Activated CD8-positive, alpha-beta T cell treated with anti-CD3 and anti-CD28 coated beads, Interleukin-2, amount 10 ng/mL, durations not matched to agents 7 days and 5 days (primary cell): ENCODE results near the gene RNF175. TPM values are rescaled to one million over a fixed set of nuclear protein-coding genes. Genes with fewer than 3 reads are reported as not detected.
A peak's percentile ranks its signal among the peaks of the same experiment; 100 is the strongest.

ENCODE experiments used
- ATAC-seq: fragments of 150-1000 bp; cut with Tn5 transposase; one replicate; pipeline ENCODE4 v1.10.0; 2021; ENCODE audit warnings: moderate library complexity
- CTCF ChIA-PET: fragments of 350-600 bp; sonication (Branson Sonifier 250); formaldehyde crosslinking; loops from one replicate; lab custom pipeline; 2021; ENCODE audit warnings: antibody characterized with exemption; lab: Charles Lee
- POLR2A ChIA-PET: fragments of 350-600 bp; sonication (Branson Sonifier 250); formaldehyde crosslinking; loops from one replicate; lab custom pipeline; 2021; ENCODE audit warnings: antibody characterized with exemption; lab: Charles Lee
- DNase-seq: peaks from one replicate; pipeline ENCODE4 v3.0.0-alpha.2; 2020
- H3K27ac Mint-ChIP-seq: one replicate; pipeline ENCODE4 v1.8.0; 2021; ENCODE audit warnings: mild to moderate bottlenecking, mixed read lengths
- H3K27me3 Mint-ChIP-seq: one replicate; pipeline ENCODE4 v1.8.0; 2021; ENCODE audit warnings: low read depth, mixed read lengths
- H3K36me3 Mint-ChIP-seq: one replicate; pipeline ENCODE4 v1.8.0; 2021; ENCODE audit warnings: low read depth, mixed read lengths
- H3K4me1 Mint-ChIP-seq: one replicate; pipeline ENCODE4 v1.8.0; 2021; ENCODE audit warnings: low read depth, mixed read lengths
- H3K4me3 Mint-ChIP-seq: one replicate; pipeline ENCODE4 v1.8.0; 2021; ENCODE audit warnings: mild to moderate bottlenecking, mixed read lengths
- H3K9me3 Mint-ChIP-seq: one replicate; pipeline ENCODE4 v1.8.0; 2022; ENCODE audit warnings: mixed read lengths; ENCODE audit not compliant: insufficient read depth
- total RNA-seq, 2 experiments: library from RNA; stranded (reverse); gene quantifications; one replicate each; pipeline ENCODE4 v1.2.3, GENCODE V29; 2021

Gene RNF175
- total RNA-seq, 2 experiments from 2014 or later = not detected

GRCh38 chr4:153763404-153763803 lies 3.6 kb upstream of the RNF175 start:
- DNase-seq = no peak
- H3K27me3 Mint-ChIP-seq = peaks cover 35% of the 10 kb centered on the region

GRCh38 chr4:153758688-153759406 lies 977 bp downstream of the RNF175 start:
- no peak for DNase-seq
- no peak overlapping the region for H3K27ac Mint-ChIP-seq
- peaks cover 39% of the 10 kb centered on the region for H3K27me3 Mint-ChIP-seq
- ATAC-seq = no peak
- CTCF ChIA-PET = no interaction called here
- H3K4me3 Mint-ChIP-seq = peak overlapping the region; percentile 32
- no peaks in the 10 kb centered on the region for H3K4me1 Mint-ChIP-seq
- H3K9me3 Mint-ChIP-seq = no peaks in the 10 kb centered on the region
- POLR2A ChIA-PET = no interaction called here
- no peaks in the 10 kb centered on the region for H3K36me3 Mint-ChIP-seq

More at GRCh38 chr4:153763404-153763803, 3.6 kb upstream of the RNF175 start:
- Mint-ChIP-seq H3K36me3 (no peaks in the 10 kb centered on the region), H3K4me3 (no peak overlapping the region), H3K9me3 (no peaks in the 10 kb centered on the region), H3K4me1 (no peaks in the 10 kb centered on the region), H3K27ac (no peak overlapping the region)
- ATAC-seq = no peak
- POLR2A ChIA-PET = no interaction called here
- CTCF ChIA-PET = interaction anchor here (0.9 to 2.2 kb wide), 3 partner anchors 13 to 620 kb away, joined by 3 to 14 read pairs (median 4); no protein-coding TSS in a partner anchor

GRCh38 chr4:153758136-153758535 lies 1.7 kb downstream of the RNF175 start:
- H3K27me3 Mint-ChIP-seq = peaks cover 34% of the 10 kb centered on the region
- no peak overlapping the region for H3K27ac Mint-ChIP-seq
- H3K4me1 Mint-ChIP-seq = no peaks in the 10 kb centered on the region
- DNase-seq = no peak
- ChIA-PET CTCF (no interaction called here), POLR2A (no interaction called here)
- H3K4me3 Mint-ChIP-seq = no peak overlapping the region
- H3K36me3 Mint-ChIP-seq = no peaks in the 10 kb centered on the region
- H3K9me3 Mint-ChIP-seq = no peaks in the 10 kb centered on the region
- no peak for ATAC-seq

GRCh38 chr4:153757407-153757806 lies 2.4 kb downstream of the RNF175 start:
- Mint-ChIP-seq H3K9me3 (no peaks in the 10 kb centered on the region), H3K27me3 (peaks cover 31% of the 10 kb centered on the region), H3K4me3 (no peak overlapping the region), H3K27ac (no peak overlapping the region), H3K4me1 (no peaks in the 10 kb centered on the region), H3K36me3 (no peaks in the 10 kb centered on the region)
- no peak for DNase-seq
- ChIA-PET CTCF (no interaction called here), POLR2A (no interaction called here)
- ATAC-seq = no peak

GRCh38 chr4:153755186-153755585 lies 4.6 kb downstream of the RNF175 start:
- no peak overlapping the region for H3K4me3 Mint-ChIP-seq
- no peak for ATAC-seq
- no peaks in the 10 kb centered on the region for H3K9me3 Mint-ChIP-seq
- no peaks in the 10 kb centered on the region for H3K4me1 Mint-ChIP-seq
- peaks cover 26% of the 10 kb centered on the region for H3K27me3 Mint-ChIP-seq
- ChIA-PET POLR2A (no interaction called here), CTCF (interaction anchor here (1.6 kb wide), 1 partner anchor 112 kb away, joined by 4 read pairs; no protein-coding TSS in a partner anchor)
- H3K36me3 Mint-ChIP-seq = no peaks in the 10 kb centered on the region
- no peak overlapping the region for H3K27ac Mint-ChIP-seq
- DNase-seq = no peak

- no peak overlapping the region for H3K27ac Mint-ChIP-seq
- H3K36me3 Mint-ChIP-seq = no peaks in the 10 kb centered on the region
- H3K27me3 Mint-ChIP-seq = peaks cover 17% of the 10 kb centered on the region
- H3K4me1 Mint-ChIP-seq = no peaks in the 10 kb centered on the region
- ChIA-PET CTCF (interaction anchor here (0.6 to 3.7 kb wide), 38 partner anchors 9 to 608 kb away, joined by 3 to 57 read pairs (median 4); partner anchors contain the start of gene TLR2), POLR2A (interaction anchor here (0.6 kb wide), 2 partner anchors 287 to 510 kb away, joined by 3 to 4 read pairs; no protein-coding TSS in a partner anchor)
- ATAC-seq = peak; percentile 92
- no peak overlapping the region for H3K4me3 Mint-ChIP-seq
- no peaks in the 10 kb centered on the region for H3K9me3 Mint-ChIP-seq
- DNase-seq = peak; percentile 78
Measured at GRCh38 chr4:153750197-153750817, 9.5 kb downstream of the RNF175 start.

GRCh38 chr4:153748378-153748777 lies 11.4 kb downstream of the RNF175 start:
- ChIA-PET POLR2A (no interaction called here), CTCF (interaction anchor here (1.1 to 3.7 kb wide), 4 partner anchors 99 to 402 kb away, joined by 3 to 57 read pairs (median 38); no protein-coding TSS in a partner anchor)
- DNase-seq (no peak), ATAC-seq (no peak)
- H3K27me3 Mint-ChIP-seq = peaks cover 17% of the 10 kb centered on the region
- H3K27ac Mint-ChIP-seq = no peak overlapping the region
- H3K36me3 Mint-ChIP-seq = no peaks in the 10 kb centered on the region
- H3K4me3 Mint-ChIP-seq = no peak overlapping the region
- H3K4me1 Mint-ChIP-seq = no peaks in the 10 kb centered on the region
- H3K9me3 Mint-ChIP-seq = no peaks in the 10 kb centered on the region

- ATAC-seq (no peak), DNase-seq (no peak)
- H3K4me1 Mint-ChIP-seq = no peaks in the 10 kb centered on the region
- ChIA-PET POLR2A (no interaction called here), CTCF (interaction anchor here (3.7 kb wide), 1 partner anchor 98 kb away, joined by 57 read pairs; no protein-coding TSS in a partner anchor)
- H3K27me3 Mint-ChIP-seq = peaks cover 17% of the 10 kb centered on the region
- H3K36me3 Mint-ChIP-seq = no peaks in the 10 kb centered on the region
- H3K4me3 Mint-ChIP-seq = no peak overlapping the region
- H3K27ac Mint-ChIP-seq = no peak overlapping the region
- no peaks in the 10 kb centered on the region for H3K9me3 Mint-ChIP-seq
Measured at GRCh38 chr4:153747406-153747955, 12.3 kb downstream of the RNF175 start.

GRCh38 chr4:153745651-153746050 lies 14.2 kb downstream of the RNF175 start:
- ATAC-seq = no peak
- POLR2A ChIA-PET = no interaction called here

GRCh38 chr4:153741541-153741940 lies 18.3 kb downstream of the RNF175 start:
- Mint-ChIP-seq H3K4me3 (no peak overlapping the region), H3K27me3 (peaks cover 3% of the 10 kb centered on the region), H3K27ac (no peak overlapping the region), H3K36me3 (no peaks in the 10 kb centered on the region), H3K9me3 (peaks cover 4% of the 10 kb centered on the region), H3K4me1 (no peaks in the 10 kb centered on the region)
- ATAC-seq (no peak), DNase-seq (no peak)
- ChIA-PET POLR2A (no interaction called here), CTCF (interaction anchor here (0.8 to 3.0 kb wide), 3 partner anchors 8 to 98 kb away, joined by 3 to 15 read pairs (median 6); no protein-coding TSS in a partner anchor)

More at GRCh38 chr4:153745651-153746050, 14.2 kb downstream of the RNF175 start:
- Mint-ChIP-seq H3K27me3 (peaks cover 17% of the 10 kb centered on the region), H3K4me1 (no peaks in the 10 kb centered on the region), H3K36me3 (no peaks in the 10 kb centered on the region), H3K27ac (no peak overlapping the region), H3K9me3 (no peaks in the 10 kb centered on the region), H3K4me3 (no peak overlapping the region)
- CTCF ChIA-PET = no interaction called here
- DNase-seq = no peak

- no peak for DNase-seq
- ChIA-PET POLR2A (no interaction called here), CTCF (no interaction called here)
- peaks cover 17% of the 10 kb centered on the region for H3K27me3 Mint-ChIP-seq
- no peaks in the 10 kb centered on the region for H3K36me3 Mint-ChIP-seq
- H3K27ac Mint-ChIP-seq = no peak overlapping the region
- H3K4me3 Mint-ChIP-seq = no peak overlapping the region
- H3K4me1 Mint-ChIP-seq = no peaks in the 10 kb centered on the region
- ATAC-seq = no peak
- H3K9me3 Mint-ChIP-seq = peaks cover 4% of the 10 kb centered on the region
Measured at GRCh38 chr4:153735906-153736461, 23.8 kb downstream of the RNF175 start.
